ENCODE results near the gene TRIO.

Gene TRIO

DNA sequence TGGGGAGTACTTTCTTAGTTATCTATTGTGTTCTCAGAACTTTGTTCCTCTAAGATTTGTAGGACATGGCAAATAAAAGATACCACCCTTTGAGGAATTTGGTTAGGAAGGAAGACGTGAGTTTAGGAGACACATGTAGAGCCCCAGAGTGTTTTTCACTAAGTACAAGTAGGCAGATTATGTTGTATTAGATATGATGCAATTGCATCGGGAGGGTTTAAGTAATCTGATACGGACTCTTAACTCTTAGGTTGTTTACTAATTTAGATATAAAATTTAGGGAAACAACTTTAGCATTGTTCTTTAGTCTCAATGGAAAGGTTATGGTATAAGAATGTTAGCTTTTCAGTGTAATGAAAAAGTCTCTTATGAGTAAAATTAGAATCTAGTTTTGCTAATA, 84.4 kb downstream of the TRIO start:
- POLR2A ChIA-PET (ENCODE audit: low non-redundant PET), result interaction anchor here (0.7 kb wide), 1 partner anchor 23 kb away, joined by 3 read pairs; no protein-coding TSS in a partner anchor
- no peak overlapping the region for H3K27ac ChIP-seq
- TF ChIP-seq, protein P1, sequence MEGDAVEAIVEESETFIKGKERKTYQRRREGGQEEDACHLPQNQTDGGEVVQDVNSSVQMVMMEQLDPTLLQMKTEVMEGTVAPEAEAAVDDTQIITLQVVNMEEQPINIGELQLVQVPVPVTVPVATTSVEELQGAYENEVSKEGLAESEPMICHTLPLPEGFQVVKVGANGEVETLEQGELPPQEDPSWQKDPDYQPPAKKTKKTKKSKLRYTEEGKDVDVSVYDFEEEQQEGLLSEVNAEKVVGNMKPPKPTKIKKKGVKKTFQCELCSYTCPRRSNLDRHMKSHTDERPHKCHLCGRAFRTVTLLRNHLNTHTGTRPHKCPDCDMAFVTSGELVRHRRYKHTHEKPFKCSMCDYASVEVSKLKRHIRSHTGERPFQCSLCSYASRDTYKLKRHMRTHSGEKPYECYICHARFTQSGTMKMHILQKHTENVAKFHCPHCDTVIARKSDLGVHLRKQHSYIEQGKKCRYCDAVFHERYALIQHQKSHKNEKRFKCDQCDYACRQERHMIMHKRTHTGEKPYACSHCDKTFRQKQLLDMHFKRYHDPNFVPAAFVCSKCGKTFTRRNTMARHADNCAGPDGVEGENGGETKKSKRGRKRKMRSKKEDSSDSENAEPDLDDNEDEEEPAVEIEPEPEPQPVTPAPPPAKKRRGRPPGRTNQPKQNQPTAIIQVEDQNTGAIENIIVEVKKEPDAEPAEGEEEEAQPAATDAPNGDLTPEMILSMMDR (conservative IDR thresholded peaks at IDR 0.05; ENCODE audit: low read depth), result no peak
- DNase-seq (ENCODE audit: low spot score), result no peak
- CTCF ChIA-PET, result interaction anchor here (0.7 kb wide), 1 partner anchor 132 kb away, joined by 4 read pairs; no protein-coding TSS in a partner anchor

DNA sequence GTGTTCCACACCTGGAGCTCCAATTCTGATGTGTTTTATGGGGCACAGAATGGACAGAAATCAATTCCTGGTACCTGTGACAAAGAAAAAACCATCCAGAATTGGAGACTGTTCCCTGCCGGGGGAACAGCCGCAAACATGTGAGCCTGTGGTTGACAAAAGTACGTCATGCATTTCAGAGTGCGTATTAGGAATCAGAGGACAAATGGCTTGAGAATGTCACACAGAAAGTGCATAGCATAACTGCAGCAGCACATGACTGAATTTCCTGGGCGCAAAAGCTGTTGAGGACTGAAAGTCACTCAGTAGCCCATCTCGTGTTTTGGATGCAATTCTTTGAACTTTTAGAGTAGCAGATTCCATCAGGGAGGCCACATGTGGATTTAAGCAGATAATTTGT, 85.1 kb downstream of the TRIO start:
- TF ChIP-seq, protein P1 (conservative IDR thresholded peaks at IDR 0.05; ENCODE audit: low read depth), result no peak
- H3K27ac ChIP-seq, result no peak overlapping the region
- CTCF ChIA-PET, result interaction anchor here (0.7 kb wide), 1 partner anchor 133 kb away, joined by 4 read pairs; no protein-coding TSS in a partner anchor
- POLR2A ChIA-PET (ENCODE audit: low non-redundant PET), result no interaction called here
- no peak for DNase-seq (ENCODE audit: low spot score)

DNA sequence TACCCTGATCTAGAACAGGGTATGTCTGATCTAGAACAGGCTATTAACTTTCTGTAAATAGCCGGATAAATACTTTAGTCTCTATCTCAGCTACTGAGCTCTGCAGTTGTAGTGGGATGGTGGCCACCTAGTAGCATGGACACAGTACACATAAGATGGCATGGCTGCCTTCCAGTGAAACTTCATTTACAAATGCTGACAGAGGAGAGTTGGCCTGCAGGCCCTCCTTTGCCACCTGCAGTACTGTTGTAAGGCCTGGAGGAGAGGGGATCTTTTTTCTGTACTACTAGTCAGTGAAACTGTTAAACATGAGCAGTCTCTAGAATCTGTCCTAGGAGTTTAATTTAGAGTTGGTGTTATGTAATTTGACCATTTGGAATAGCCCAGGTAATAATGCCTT, 86.0 kb downstream of the TRIO start:
- CTCF ChIA-PET, result no interaction called here
- TF ChIP-seq, protein P1 (conservative IDR thresholded peaks at IDR 0.05; ENCODE audit: low read depth), result no peak
- no peak for DNase-seq (ENCODE audit: low spot score)
- H3K27ac ChIP-seq, result no peak overlapping the region
- POLR2A ChIA-PET (ENCODE audit: low non-redundant PET), result no interaction called here

DNA sequence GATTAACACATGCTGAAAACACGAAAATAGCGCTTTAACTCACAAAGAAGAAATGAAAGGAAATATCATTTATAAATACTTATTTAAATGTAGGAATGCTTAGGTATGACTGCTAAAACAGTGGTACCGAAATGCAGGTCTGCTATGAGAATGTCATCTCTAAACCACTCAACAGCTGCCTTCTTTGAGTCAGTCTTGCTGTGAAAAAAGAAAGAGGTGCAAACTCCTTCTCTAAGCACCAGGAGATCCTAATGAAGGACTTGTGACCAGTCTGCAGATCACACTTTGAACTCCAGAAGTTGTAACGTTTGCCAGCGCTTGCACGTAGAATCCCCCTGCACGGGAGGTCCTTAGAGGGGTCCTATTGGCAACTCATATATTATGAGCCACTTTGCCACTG, 86.6 kb downstream of the TRIO start:
- H3K27ac ChIP-seq, result no peak overlapping the region
- TF ChIP-seq, protein P1 (conservative IDR thresholded peaks at IDR 0.05; ENCODE audit: low read depth), result no peak
- ChIA-PET POLR2A (ENCODE audit: low non-redundant PET) (no interaction called here), CTCF (no interaction called here)
- DNase-seq (ENCODE audit: low spot score), result no peak

DNA sequence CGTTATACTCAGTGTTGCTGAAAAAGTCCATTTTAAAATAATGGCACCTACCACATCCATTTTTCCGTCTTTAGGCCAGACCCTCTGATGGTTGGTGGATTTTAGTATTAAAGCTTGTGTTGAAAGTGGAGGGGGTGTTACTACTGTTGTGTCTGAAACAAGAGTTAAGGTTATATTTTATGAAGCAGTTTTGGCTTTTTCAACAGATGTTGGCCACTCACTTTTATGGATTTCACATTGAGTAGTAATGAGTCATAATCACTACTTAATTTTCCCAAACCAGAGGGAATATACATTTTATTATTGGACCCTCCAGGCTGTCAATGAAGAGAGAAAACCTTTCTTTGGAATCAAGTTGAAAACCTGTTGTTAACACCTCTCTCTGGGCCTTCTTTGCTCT, 88.0 kb downstream of the TRIO start:
- no peak overlapping the region for H3K27ac ChIP-seq
- ChIA-PET POLR2A (ENCODE audit: low non-redundant PET) (no interaction called here), CTCF (no interaction called here)

DNA sequence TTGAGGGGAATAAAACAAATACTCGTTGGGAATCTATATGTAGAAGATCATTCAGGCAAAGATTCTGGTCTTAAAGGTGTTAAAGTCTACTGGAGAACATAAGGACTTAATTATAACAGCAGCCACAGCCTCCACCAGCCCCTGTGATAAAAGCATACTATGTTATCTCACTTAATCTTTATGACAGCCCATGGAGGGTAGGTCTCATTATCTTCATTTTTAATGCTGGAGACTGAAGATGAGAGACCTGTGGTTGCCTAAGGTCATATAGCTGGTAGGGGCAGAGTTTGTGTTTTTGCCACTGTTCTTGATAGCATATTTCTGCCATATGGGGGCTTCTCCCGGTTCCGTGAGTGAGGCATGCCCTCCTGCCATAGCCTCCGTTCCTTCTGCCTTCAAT, 88.7 kb downstream of the TRIO start:
- no peak for DNase-seq (ENCODE audit: low spot score)
- CTCF ChIA-PET, result no interaction called here
- no peak overlapping the region for H3K27ac ChIP-seq
- TF ChIP-seq, protein P1 (conservative IDR thresholded peaks at IDR 0.05; ENCODE audit: low read depth), result no peak
- POLR2A ChIA-PET (ENCODE audit: low non-redundant PET), result no interaction called here

More for the DNA sequence above, 88.0 kb downstream of the TRIO start:
- TF ChIP-seq, protein P1 (conservative IDR thresholded peaks at IDR 0.05; ENCODE audit: low read depth), result no peak
- DNase-seq (ENCODE audit: low spot score), result no peak

DNA sequence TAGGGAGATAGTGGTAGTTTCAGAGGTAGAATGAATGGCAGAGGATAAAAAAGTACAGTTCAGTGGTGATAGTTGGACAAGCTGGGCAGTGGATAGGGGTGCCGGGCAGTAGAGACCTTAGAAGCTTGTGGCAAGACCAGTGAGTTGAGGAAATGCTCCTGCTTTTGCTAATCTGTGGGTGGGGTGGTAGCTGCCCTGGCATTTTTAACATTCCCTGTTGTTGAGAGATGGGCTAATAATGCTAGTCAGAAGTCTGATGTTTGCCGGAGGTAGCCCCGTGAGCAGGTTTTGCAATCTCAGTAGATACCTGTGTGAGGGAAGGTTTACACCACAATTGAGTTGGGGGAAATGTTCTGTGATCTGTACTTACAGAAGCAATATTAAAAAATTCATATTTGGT, 91.1 kb downstream of the TRIO start:
- ChIA-PET CTCF (no interaction called here), POLR2A (ENCODE audit: low non-redundant PET) (no interaction called here)
- TF ChIP-seq, protein P1 (conservative IDR thresholded peaks at IDR 0.05; ENCODE audit: low read depth), result no peak
- peak; percentile 70 for DNase-seq (ENCODE audit: low spot score)
- H3K27ac ChIP-seq, result no peak overlapping the region

Data from RWPE1 (cell line).